Measurements from ENCODE around the gene EPHA3. TPM values are rescaled to one million over a fixed set of nuclear protein-coding genes. Genes with fewer than 3 reads are reported as not detected.

Gene EPHA3
- total and polyA plus RNA-seq, 2 of the 4 experiments (the other 2 are of a cell fraction): 0.10 to 0.18 TPM

DNA sequence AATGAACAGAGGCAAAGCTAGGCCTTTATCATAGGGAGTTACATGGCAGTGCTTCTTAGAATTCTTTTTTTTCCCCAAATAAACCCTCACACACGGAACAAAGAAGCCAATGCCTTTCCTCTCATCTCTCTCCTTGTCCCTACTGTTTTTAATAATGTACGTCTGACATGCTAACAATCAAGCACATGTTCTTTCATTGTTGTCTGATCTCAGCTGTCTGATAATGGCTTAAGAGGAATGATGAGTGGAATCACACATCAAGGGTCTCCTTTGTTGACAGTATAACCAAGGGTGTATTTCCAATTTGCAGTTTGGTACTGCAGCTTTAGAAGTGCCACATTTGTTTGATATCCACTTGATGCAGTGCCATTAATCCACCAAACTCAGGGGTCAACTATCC, 34.8 kb upstream of the EPHA3 start:
- Histone ChIP-seq H3K79me1 (ENCODE audit: low read depth in 1 of 2, low read length in 2 of 2) (no peaks in the 10 kb centered on the region), H3K4ac (ENCODE audit: low read depth, low read length) (no peak overlapping the region), H3K9ac (ENCODE audit: low read depth, low read length) (no peak overlapping the region), H3K4me1 (ENCODE audit: control insufficient read depth, insufficient read depth, low read length) (no peaks in the 10 kb centered on the region), H2BK5ac (ENCODE audit: low read depth, low read length, poor library complexity, severe bottlenecking) (no peak overlapping the region), H3K36me3 (ENCODE audit: control insufficient read depth, insufficient read depth, low read length) (no peaks in the 10 kb centered on the region), H4K91ac (ENCODE audit: insufficient read depth, low read depth, low read length) (no peak overlapping the region), H2BK15ac (ENCODE audit: low read depth, low read length) (no peak overlapping the region), H2BK120ac (ENCODE audit: low read depth, low read length) (no peak overlapping the region), H3K9me3 (ENCODE audit: control insufficient read depth, insufficient read depth, low read length) (no peaks in the 10 kb centered on the region), H2AFZ (replicated peaks; ENCODE audit: low read length, poor library complexity) (no peak overlapping the region), H3K4me2 (ENCODE audit: low read depth, low read length) (no peak overlapping the region), H3K4me3 (ENCODE audit: insufficient read depth, low read depth, low read length) (no peak overlapping the region), H4K5ac (ENCODE audit: low read depth, low read length) (no peak overlapping the region), H3K23ac (ENCODE audit: low read depth, low read length) (no peak overlapping the region), H2BK20ac (ENCODE audit: low read depth, low read length) (no peak overlapping the region), H2AK5ac (ENCODE audit: low read depth, low read length) (no peak overlapping the region), H3K18ac (ENCODE audit: low read depth, low read length) (no peak overlapping the region), H3K56ac (ENCODE audit: extremely low read depth, insufficient read depth, low read length) (no peak overlapping the region), H3K14ac (replicated peaks; ENCODE audit: low read depth, low read length) (no peak overlapping the region), H3K27me3 (ENCODE audit: control insufficient read depth, insufficient read depth, low read length) (no peaks in the 10 kb centered on the region), H3K9me1 (ENCODE audit: insufficient read depth, low read length) (no peaks in the 10 kb centered on the region), H4K20me1 (ENCODE audit: insufficient read depth, low read length) (no peaks in the 10 kb centered on the region), H2AK9ac (replicated peaks; ENCODE audit: low read depth, low read length, poor library complexity) (no peak overlapping the region), H4K8ac (ENCODE audit: low read depth in 2 of 2, low read length in 2 of 2) (no peak overlapping the region), H3K27ac (ENCODE audit: insufficient read depth, low read length) (no peak overlapping the region)
- intact Hi-C loops (cut with micrococcal nuclease): no loop called here
- in situ Hi-C loops (cut with MboI; ENCODE audit: low sequenced_read_pairs): no loop called here
- CTCF ChIA-PET: no interaction called here
- ATAC-seq (ENCODE audit: low read depth): no peak
- no peak for DNase-seq
- dilution Hi-C loops (cut with HindIII; ENCODE audit: low sequenced_read_pairs, unreplicated experiment): no loop called here
- POLR2A ChIA-PET (ENCODE audit: unreplicated experiment): no interaction called here
- no CpG with 5 or more reads among the region's 2 CpGs for WGBS, 2 experiments (ENCODE audit: extremely low coverage in 2 of 2, insufficient read length in 1 of 2)
- BruUV-seq (replicated peaks): no TSS peak
- no peak for TF ChIP-seq CHD1 (IDR thresholded peaks at IDR 0.05; ENCODE audit: low read depth, low read length)
- TF ChIP-seq, protein P1, sequence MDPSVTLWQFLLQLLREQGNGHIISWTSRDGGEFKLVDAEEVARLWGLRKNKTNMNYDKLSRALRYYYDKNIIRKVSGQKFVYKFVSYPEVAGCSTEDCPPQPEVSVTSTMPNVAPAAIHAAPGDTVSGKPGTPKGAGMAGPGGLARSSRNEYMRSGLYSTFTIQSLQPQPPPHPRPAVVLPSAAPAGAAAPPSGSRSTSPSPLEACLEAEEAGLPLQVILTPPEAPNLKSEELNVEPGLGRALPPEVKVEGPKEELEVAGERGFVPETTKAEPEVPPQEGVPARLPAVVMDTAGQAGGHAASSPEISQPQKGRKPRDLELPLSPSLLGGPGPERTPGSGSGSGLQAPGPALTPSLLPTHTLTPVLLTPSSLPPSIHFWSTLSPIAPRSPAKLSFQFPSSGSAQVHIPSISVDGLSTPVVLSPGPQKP (IDR thresholded peaks at IDR 0.05; ENCODE audit: borderline replicate concordance, low read depth, low read length): no peak
- TF ChIP-seq, protein P2, sequence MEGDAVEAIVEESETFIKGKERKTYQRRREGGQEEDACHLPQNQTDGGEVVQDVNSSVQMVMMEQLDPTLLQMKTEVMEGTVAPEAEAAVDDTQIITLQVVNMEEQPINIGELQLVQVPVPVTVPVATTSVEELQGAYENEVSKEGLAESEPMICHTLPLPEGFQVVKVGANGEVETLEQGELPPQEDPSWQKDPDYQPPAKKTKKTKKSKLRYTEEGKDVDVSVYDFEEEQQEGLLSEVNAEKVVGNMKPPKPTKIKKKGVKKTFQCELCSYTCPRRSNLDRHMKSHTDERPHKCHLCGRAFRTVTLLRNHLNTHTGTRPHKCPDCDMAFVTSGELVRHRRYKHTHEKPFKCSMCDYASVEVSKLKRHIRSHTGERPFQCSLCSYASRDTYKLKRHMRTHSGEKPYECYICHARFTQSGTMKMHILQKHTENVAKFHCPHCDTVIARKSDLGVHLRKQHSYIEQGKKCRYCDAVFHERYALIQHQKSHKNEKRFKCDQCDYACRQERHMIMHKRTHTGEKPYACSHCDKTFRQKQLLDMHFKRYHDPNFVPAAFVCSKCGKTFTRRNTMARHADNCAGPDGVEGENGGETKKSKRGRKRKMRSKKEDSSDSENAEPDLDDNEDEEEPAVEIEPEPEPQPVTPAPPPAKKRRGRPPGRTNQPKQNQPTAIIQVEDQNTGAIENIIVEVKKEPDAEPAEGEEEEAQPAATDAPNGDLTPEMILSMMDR (conservative IDR thresholded peaks at IDR 0.05; ENCODE audit: low read depth, low read length): no peak
- TF ChIP-seq RAD21 (IDR thresholded peaks at IDR 0.05; ENCODE audit: low read length): no peak
- TF ChIP-seq CEBPB (IDR thresholded peaks at IDR 0.05; ENCODE audit: low read depth, low read length): no peak
- no peak for TF ChIP-seq MXI1 (IDR thresholded peaks at IDR 0.05; ENCODE audit: borderline replicate concordance, low read depth, low read length)
- no peak for TF ChIP-seq MAZ (IDR thresholded peaks at IDR 0.05; ENCODE audit: borderline replicate concordance, low read depth, low read length)
- TF ChIP-seq BHLHE40 (IDR thresholded peaks at IDR 0.05; ENCODE audit: low read depth, low read length): no peak
- TF ChIP-seq SMC3 (IDR thresholded peaks at IDR 0.05; ENCODE audit: low read depth, low read length): no peak
- no peak for TF ChIP-seq RCOR1 (IDR thresholded peaks at IDR 0.05; ENCODE audit: insufficient replicate concordance, low read length)
- TF ChIP-seq NFE2L2 (IDR thresholded peaks at IDR 0.05; ENCODE audit: low read depth, low read length): no peak
- no peak for TF ChIP-seq POLR2A (IDR thresholded peaks at IDR 0.05; ENCODE audit: low read depth, low read length)
- TF ChIP-seq RFX5 (IDR thresholded peaks at IDR 0.05; ENCODE audit: low read depth, low read length): no peak
- TF ChIP-seq, protein P3, sequence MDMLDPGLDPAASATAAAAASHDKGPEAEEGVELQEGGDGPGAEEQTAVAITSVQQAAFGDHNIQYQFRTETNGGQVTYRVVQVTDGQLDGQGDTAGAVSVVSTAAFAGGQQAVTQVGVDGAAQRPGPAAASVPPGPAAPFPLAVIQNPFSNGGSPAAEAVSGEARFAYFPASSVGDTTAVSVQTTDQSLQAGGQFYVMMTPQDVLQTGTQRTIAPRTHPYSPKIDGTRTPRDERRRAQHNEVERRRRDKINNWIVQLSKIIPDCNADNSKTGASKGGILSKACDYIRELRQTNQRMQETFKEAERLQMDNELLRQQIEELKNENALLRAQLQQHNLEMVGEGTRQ (IDR thresholded peaks at IDR 0.05; ENCODE audit: low read depth, low read length): no peak
- no peak for TF ChIP-seq MAFK (IDR thresholded peaks at IDR 0.05; ENCODE audit: low read depth, low read length)
- no peak for TF ChIP-seq FOS (IDR thresholded peaks at IDR 0.05; ENCODE audit: low read depth, low read length)
